Activated CD4-positive, alpha-beta T cell treated with anti-CD3 and anti-CD28 coated beads for 4 hours (primary cell): ENCODE data around the gene MAGOH.

Experiments used
- DNase-seq, 2 donors: peaks; one replicate each; pipeline ENCODE4 v3.0.0-alpha.2; 2020

Gene MAGOH

DNA sequence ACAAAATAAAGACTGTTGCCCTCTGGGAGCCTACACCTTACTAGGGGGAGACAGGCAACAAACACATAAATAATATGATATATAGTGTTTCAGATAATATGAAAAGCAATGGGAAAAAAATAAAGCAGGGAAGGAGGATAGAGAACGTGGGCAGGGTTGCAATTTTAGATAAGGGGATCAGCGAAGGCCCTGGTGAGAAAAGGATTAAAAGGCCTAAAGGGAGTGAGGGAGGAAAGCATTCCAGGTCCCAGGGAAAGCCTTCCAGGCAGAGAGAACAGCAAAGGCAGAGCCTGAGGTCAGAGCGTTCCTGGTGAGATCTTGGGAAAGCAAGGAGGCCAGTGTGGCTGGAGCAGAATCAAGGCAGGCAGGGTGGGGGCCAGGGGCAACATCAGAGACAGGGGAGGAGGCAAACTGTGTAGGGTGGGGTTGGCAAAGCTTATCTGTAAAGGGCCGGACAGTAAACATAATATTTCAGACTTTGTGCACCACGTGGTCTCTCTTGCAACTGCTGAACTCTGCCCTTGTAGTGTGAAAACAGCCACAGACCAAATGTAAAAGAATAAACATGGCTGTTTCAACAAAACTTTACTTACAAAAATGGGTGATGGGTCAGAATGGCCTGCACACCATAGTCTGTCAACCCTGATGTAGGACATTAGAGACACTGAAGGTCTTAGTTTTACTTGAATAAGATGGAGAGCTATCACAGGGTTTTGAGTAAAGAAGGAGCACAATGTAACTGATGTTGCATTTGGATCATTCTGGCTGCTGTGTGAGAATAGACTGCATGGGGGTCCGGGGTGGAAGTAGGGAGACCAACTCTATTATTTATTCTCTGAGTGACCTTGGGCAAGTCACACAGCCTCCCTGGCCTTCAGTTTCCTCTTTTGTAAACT lies 55.0 kb downstream of the MAGOH start:
- DNase-seq: no peak

DNA sequence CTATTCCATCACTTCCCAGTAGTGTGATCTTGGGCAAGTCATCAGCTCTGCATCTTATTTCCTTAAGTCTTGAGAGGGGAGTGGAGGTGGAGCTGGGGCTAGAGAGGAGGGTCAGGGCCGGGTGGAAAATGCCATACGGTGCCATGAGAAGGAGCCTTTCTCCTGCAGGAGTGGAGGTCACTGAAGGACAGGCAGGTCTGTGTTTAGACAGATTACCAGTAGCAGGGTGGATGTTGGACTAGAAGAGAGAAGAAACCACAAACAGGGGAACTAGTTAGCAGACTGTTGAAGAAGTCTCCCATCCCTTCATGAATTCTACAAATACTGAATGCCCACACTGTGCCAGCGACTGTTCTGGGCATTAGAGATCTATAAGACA lies 55.6 kb downstream of the MAGOH start:
- no peak for DNase-seq

DNA sequence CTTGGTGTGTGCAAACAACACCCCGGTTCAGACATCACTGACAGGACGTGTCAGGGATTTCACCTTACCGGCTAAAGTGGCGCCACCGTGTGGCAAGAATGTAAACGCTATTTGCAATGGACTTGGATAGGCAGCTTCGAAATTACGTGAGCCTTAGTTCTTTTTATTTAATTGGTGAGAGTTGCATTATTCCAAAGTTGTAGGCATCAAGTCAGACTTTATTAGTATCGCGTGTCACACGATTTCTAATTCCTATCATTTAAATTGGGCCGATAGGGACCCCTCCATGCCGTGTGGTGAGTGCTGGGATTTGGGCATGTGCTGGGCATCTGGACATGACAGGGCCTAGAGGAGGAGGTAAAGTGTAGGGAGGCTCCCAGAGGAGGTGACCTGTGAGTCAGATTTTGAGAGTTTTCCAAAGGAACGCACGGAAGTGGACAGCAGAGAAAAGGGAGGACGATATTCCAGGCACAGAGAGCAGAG lies 56.2 kb downstream of the MAGOH start:
- peak; percentile 66 to 78 for DNase-seq

DNA sequence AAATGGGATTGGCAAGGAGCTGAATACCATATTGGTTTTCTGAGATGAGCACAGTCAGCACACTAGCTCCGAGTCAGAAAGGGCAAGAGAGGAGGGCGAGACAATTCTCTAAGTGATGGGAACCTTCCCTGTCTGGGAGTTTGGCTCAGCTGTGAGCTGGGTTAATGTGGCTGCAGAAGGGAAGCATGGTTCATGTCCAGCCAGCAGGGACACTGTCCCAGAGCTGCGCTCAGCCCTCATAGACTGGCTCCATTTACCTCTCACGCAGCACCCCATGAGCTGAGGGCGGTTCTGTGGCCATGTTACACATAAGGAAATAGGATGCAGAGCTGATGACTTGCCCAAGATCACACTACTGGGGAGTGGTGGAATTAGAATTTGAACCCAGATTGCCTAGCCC lies 57.4 kb downstream of the MAGOH start:
- DNase-seq: no peak

DNA sequence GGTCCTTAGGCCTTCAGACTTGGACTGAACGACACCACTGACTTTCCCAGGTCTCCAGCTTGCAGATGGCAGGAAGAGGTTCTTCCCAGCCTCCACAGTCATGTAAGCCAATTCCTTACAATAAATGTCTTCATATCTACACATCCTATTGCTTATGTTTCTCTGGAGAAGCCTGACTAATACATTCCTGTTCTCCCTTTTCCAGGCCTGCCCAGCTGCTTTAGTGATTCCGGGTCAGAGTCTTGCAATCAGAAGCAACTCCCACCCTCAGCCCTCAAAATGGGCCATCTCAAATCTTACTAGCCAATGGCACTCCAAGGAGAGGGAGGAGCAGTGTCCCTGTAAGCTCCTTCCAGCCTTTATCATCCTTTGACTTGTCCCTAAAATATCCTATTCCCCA lies 58.1 kb downstream of the MAGOH start:
- no peak for DNase-seq
